H9 (cell line): Measurements from ENCODE around the gene OR10AG1. TPM values are rescaled to one million over a fixed set of nuclear protein-coding genes. Genes with fewer than 3 reads are reported as not detected.

ENCODE experiments used
- DNase-seq: peaks from one replicate; pipeline ENCODE4 v3.0.0-alpha.2; 2017
- H2AFZ ChIP-seq: one replicate; pipeline ENCODE4 v1.6.1; 2013; ENCODE audit warnings: mild to moderate bottlenecking, low read length, control low read depth, moderate library complexity
- H2AK5ac ChIP-seq: 2 replicates; pipeline ENCODE4 v1.6.1; 2013; ENCODE audit warnings: low read length, control low read depth, mixed read lengths; ENCODE audit not compliant: insufficient read length
- H2BK120ac ChIP-seq: one replicate; pipeline ENCODE4 v1.6.1; 2013; ENCODE audit warnings: low read depth, mild to moderate bottlenecking, low read length, control low read depth, inconsistent platforms; ENCODE audit not compliant: poor library complexity, severe bottlenecking
- H2BK12ac ChIP-seq: 2 replicates; pipeline ENCODE4 v1.6.1; 2013; ENCODE audit warnings: low read length, control low read depth, mixed read lengths, low read depth; ENCODE audit not compliant: insufficient read length
- H2BK15ac ChIP-seq: 2 replicates; pipeline ENCODE4 v1.6.1; 2013; ENCODE audit warnings: low read depth, low read length, control low read depth
- H2BK20ac ChIP-seq: one replicate; pipeline ENCODE4 v1.6.1; 2013; ENCODE audit warnings: low read depth, mild to moderate bottlenecking, low read length, control low read depth, inconsistent platforms; ENCODE audit not compliant: poor library complexity, severe bottlenecking
- H2BK5ac ChIP-seq: 2 replicates; pipeline ENCODE4 v1.6.1; 2013; ENCODE audit warnings: low read length, control low read depth, mixed read lengths; ENCODE audit not compliant: insufficient read length
- H3K14ac ChIP-seq: 2 replicates; pipeline ENCODE4 v1.6.1; 2013; ENCODE audit warnings: low read length, control low read depth; ENCODE audit not compliant: insufficient read depth
- H3K18ac ChIP-seq: 2 replicates; pipeline ENCODE4 v1.6.1; 2013; ENCODE audit warnings: low read depth, mild to moderate bottlenecking, mixed read lengths, low read length, control low read depth; ENCODE audit not compliant: insufficient read length
- H3K23ac ChIP-seq: 2 replicates; pipeline ENCODE4 v1.6.1; 2013; ENCODE audit warnings: low read length, control low read depth, mixed read lengths, low read depth; ENCODE audit not compliant: insufficient read length
- H3K23me2 ChIP-seq: 2 replicates; pipeline ENCODE4 v1.6.1; 2013; ENCODE audit warnings: low read depth, mild to moderate bottlenecking, mixed read lengths, low read length, control low read depth; ENCODE audit not compliant: insufficient read length, poor library complexity, severe bottlenecking
- H3K27ac ChIP-seq: 2 replicates; pipeline ENCODE4 v1.5.1; 2013; ENCODE audit warnings: low read length, control low read depth, mixed read lengths, low read depth; ENCODE audit not compliant: insufficient read length
- H3K27me3 ChIP-seq: 2 replicates; pipeline ENCODE4 v1.6.1; 2013; ENCODE audit warnings: low read length, control low read depth, inconsistent platforms; ENCODE audit not compliant: insufficient read depth
- H3K4ac ChIP-seq: 2 replicates; pipeline ENCODE4 v1.6.1; 2013; ENCODE audit warnings: low read depth, mild to moderate bottlenecking, control low read depth, inconsistent platforms, low read length, moderate library complexity
- H3K4me1 ChIP-seq: 2 replicates; pipeline ENCODE4 v1.6.1; 2013; ENCODE audit warnings: low read length, control low read depth, inconsistent platforms; ENCODE audit not compliant: insufficient read depth
- H3K4me2 ChIP-seq: 2 replicates; pipeline ENCODE4 v1.6.1; 2013; ENCODE audit warnings: low read length, control low read depth, mixed read lengths; ENCODE audit not compliant: insufficient read length, insufficient read depth
- H3K56ac ChIP-seq: 2 replicates; pipeline ENCODE4 v1.6.1; 2013; ENCODE audit warnings: low read depth, mild to moderate bottlenecking, mixed read lengths, low read length, control low read depth; ENCODE audit not compliant: insufficient read length
- H3K79me1 ChIP-seq: 2 replicates; pipeline ENCODE4 v1.6.1; 2013; ENCODE audit warnings: low read depth, mild to moderate bottlenecking, moderate library complexity, low read length, control low read depth, inconsistent platforms; ENCODE audit not compliant: insufficient read depth, poor library complexity, severe bottlenecking
- H3K79me2 ChIP-seq: 2 replicates; pipeline ENCODE4 v1.6.1; 2013; ENCODE audit warnings: low read length, control low read depth, inconsistent platforms; ENCODE audit not compliant: insufficient read depth
- H3K9ac ChIP-seq: 2 replicates; pipeline ENCODE4 v1.6.1; 2013; ENCODE audit warnings: low read length, control low read depth, mixed read lengths; ENCODE audit not compliant: insufficient read length; ENCODE audit errors: extremely low read depth
- H3K9me3 ChIP-seq: one replicate; pipeline ENCODE4 v1.6.1; 2013; ENCODE audit warnings: low read depth, low read length, inconsistent platforms; ENCODE audit not compliant: control insufficient read depth
- H3T11ph ChIP-seq: one replicate; pipeline ENCODE4 v1.6.1; 2013; ENCODE audit warnings: mild to moderate bottlenecking, low read length, control low read depth, inconsistent platforms
- H4K20me1 ChIP-seq: one replicate; pipeline ENCODE4 v1.6.1; 2013; ENCODE audit not compliant: control insufficient read depth, insufficient read length, insufficient read depth
- H4K5ac ChIP-seq: 2 replicates; pipeline ENCODE4 v1.6.1; 2013; ENCODE audit warnings: low read depth, mild to moderate bottlenecking, mixed read lengths, low read length, control low read depth; ENCODE audit not compliant: insufficient read length
- H4K8ac ChIP-seq: replicated peaks from 2 replicates; pipeline ENCODE4 v1.6.1; 2013; ENCODE audit warnings: low read length, control low read depth, mixed read lengths, low read depth; ENCODE audit not compliant: insufficient read length
- H4K91ac ChIP-seq: 2 replicates; pipeline ENCODE4 v1.6.1; 2013; ENCODE audit warnings: low read depth, mild to moderate bottlenecking, moderate library complexity, mixed read lengths, low read length, control low read depth; ENCODE audit not compliant: insufficient read length
- H3K27ac Mint-ChIP-seq, 3 experiments: 2 replicates in 2 of 3; 3 replicates in 1 of 3; pipeline ENCODE4 v1.8.0; 2020 to 2021; ENCODE audit warnings: mixed read lengths in 3 of 3, mild to moderate bottlenecking in 1 of 3, moderate library complexity in 1 of 3
- H3K27me3 Mint-ChIP-seq: 2 replicates; pipeline ENCODE4 v1.8.0; 2021; ENCODE audit warnings: low read depth, mild to moderate bottlenecking, moderate library complexity, mixed read lengths
- H3K36me3 Mint-ChIP-seq, 3 experiments: 2 replicates in 2 of 3; 3 replicates in 1 of 3; pipeline ENCODE4 v1.8.0; 2020 to 2021; ENCODE audit warnings: low read depth in 3 of 3, mixed read lengths in 3 of 3; ENCODE audit not compliant: insufficient read depth in 1 of 3
- H3K4me1 Mint-ChIP-seq, 2 experiments: 2 replicates each; pipeline ENCODE4 v1.8.0; 2020; ENCODE audit warnings: mixed read lengths in 2 of 2
- H3K4me3 Mint-ChIP-seq, 2 experiments: 2 replicates in 1 of 2; 3 replicates in 1 of 2; pipeline ENCODE4 v1.8.0; 2020 to 2021; ENCODE audit warnings: mild to moderate bottlenecking in 2 of 2, mixed read lengths in 2 of 2, moderate library complexity in 1 of 2
- H3K9me3 Mint-ChIP-seq, 2 experiments: 2 replicates in 1 of 2; 3 replicates in 1 of 2; pipeline ENCODE4 v1.8.0; 2020; ENCODE audit warnings: mild to moderate bottlenecking in 2 of 2, mixed read lengths in 2 of 2, moderate library complexity in 1 of 2
- whole genome bisulfite sequencing: extraction: QIAGEN DNeasy Blood & Tissue Kit; methylation state at CpG from one replicate; pipeline ENCODE4 v1.1.7; 2013; ENCODE audit warnings: missing lambda C conversion rate, low lambda C conversion rate, mixed read lengths; ENCODE audit not compliant: insufficient read length; ENCODE audit errors: extremely low coverage; 5-methylcytosine and 5-hydroxymethylcytosine counted together
- total RNA-seq: library from RNA; stranded (reverse); gene quantifications from 2 replicates; pipeline ENCODE4 v1.2.1, GENCODE V29; 2021
- TF ChIP-seq, protein P1 (sequence below): fragments of 200-600 bp; sonication (generic); conservative IDR thresholded peaks from 3 replicates; pipeline ENCODE4 v1.8.0; 2021; ENCODE audit warnings: antibody characterized with exemption, mild to moderate bottlenecking

Gene OR10AG1
- total RNA-seq, 1 experiment from 2014 or later: not detected

DNA sequence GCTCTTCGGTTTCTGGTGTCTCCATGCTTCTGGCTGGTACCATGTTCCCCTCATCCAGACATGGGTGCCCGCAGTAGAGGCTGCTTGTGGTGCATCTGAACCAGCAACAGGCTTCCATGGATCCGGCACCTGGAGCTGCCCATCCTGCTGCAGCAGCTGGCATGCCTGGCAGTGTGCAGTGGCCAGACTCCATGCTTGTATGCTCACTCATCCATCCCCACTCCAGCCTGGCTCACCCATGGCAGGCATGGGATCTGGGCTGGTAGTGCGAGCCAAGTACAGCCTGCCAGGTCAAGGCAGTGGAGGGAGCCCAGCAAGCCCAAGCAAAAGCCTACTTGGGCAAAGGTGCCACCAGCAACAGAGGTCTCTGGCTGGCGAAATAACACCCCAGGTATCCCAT lies 49.2 kb downstream of the OR10AG1 start:
- H3K27me3 ChIP-seq: no peaks in the 10 kb centered on the region
- H4K91ac ChIP-seq: no peak overlapping the region
- H3K27ac ChIP-seq: no peak overlapping the region
- H3K9ac ChIP-seq: no peak overlapping the region
- H2BK5ac ChIP-seq: no peak overlapping the region
- Mint-ChIP-seq H3K27ac (no peak overlapping the region), H3K36me3 (peaks cover 8 to 18% (median 10%) of the 10 kb centered on the region in 3 experiments), H3K9me3 (peaks cover 82 to 89% of the 10 kb centered on the region in 2 experiments), H3K27me3 (no peaks in the 10 kb centered on the region; the same call in 1 of the 2 replicates), H3K4me1 (no peaks in the 10 kb centered on the region), H3K4me3 (no peak overlapping the region)
- no peak overlapping the region for H2AFZ ChIP-seq
- TF ChIP-seq, protein P1, sequence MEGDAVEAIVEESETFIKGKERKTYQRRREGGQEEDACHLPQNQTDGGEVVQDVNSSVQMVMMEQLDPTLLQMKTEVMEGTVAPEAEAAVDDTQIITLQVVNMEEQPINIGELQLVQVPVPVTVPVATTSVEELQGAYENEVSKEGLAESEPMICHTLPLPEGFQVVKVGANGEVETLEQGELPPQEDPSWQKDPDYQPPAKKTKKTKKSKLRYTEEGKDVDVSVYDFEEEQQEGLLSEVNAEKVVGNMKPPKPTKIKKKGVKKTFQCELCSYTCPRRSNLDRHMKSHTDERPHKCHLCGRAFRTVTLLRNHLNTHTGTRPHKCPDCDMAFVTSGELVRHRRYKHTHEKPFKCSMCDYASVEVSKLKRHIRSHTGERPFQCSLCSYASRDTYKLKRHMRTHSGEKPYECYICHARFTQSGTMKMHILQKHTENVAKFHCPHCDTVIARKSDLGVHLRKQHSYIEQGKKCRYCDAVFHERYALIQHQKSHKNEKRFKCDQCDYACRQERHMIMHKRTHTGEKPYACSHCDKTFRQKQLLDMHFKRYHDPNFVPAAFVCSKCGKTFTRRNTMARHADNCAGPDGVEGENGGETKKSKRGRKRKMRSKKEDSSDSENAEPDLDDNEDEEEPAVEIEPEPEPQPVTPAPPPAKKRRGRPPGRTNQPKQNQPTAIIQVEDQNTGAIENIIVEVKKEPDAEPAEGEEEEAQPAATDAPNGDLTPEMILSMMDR: no peak
- H3K23me2 ChIP-seq: no peaks in the 10 kb centered on the region
- no peak overlapping the region for H2AK5ac ChIP-seq
- no peaks in the 10 kb centered on the region for H3K79me1 ChIP-seq
- no peak overlapping the region for H2BK12ac ChIP-seq
- H3T11ph ChIP-seq: no peak overlapping the region
- WGBS: no CpG with 5 or more reads among the region's 5 CpGs
- no peaks in the 10 kb centered on the region for H3K79me2 ChIP-seq
- no peak overlapping the region for H4K5ac ChIP-seq
- no peak overlapping the region for H3K4ac ChIP-seq
- H3K23ac ChIP-seq: no peak overlapping the region
- no peak overlapping the region for H2BK120ac ChIP-seq
- no peak for DNase-seq
- no peaks in the 10 kb centered on the region for H3K4me1 ChIP-seq
- H2BK20ac ChIP-seq: no peak overlapping the region
- no peaks in the 10 kb centered on the region for H4K20me1 ChIP-seq
- H3K18ac ChIP-seq: no peak overlapping the region
- no peak overlapping the region for H3K4me2 ChIP-seq
- no peak overlapping the region for H2BK15ac ChIP-seq
- no peak overlapping the region for H3K56ac ChIP-seq
- no peak overlapping the region for H3K14ac ChIP-seq
- peaks cover 40% of the 10 kb centered on the region for H3K9me3 ChIP-seq
- no peak overlapping the region for H4K8ac ChIP-seq

Other genes with a start within 250 kb of the OR10AG1 start
- not detected in 2 replicates for gene OR5D13, start 196.5 kb downstream of the OR10AG1 start, total RNA-seq
- not detected in 2 replicates for gene OR5D14, start 174.4 kb downstream of the OR10AG1 start, total RNA-seq
- gene OR5L1, start 158.6 kb downstream of the OR10AG1 start, total RNA-seq: not detected in 2 replicates
- not detected in 2 replicates for gene OR5D18, start 150.3 kb downstream of the OR10AG1 start, total RNA-seq
- gene OR5L2, start 142.7 kb downstream of the OR10AG1 start, total RNA-seq: not detected in 2 replicates
- not detected in 2 replicates for gene OR5D16, start 131.2 kb downstream of the OR10AG1 start, total RNA-seq
- gene TRIM51, start 86.6 kb downstream of the OR10AG1 start, total RNA-seq: not detected in 2 replicates
- not detected in 2 replicates for gene OR5W2, start 55.4 kb downstream of the OR10AG1 start, total RNA-seq
- gene OR5I1, start 33.5 kb downstream of the OR10AG1 start, total RNA-seq: not detected in 2 replicates
- not detected in 2 replicates for gene OR5F1, start 24.7 kb upstream of the OR10AG1 start, total RNA-seq
- not detected in 2 replicates for gene OR5AS1, start 57.7 kb upstream of the OR10AG1 start, total RNA-seq
- not detected in 2 replicates for gene OR8I2, start 123.4 kb upstream of the OR10AG1 start, total RNA-seq
- not detected in 2 replicates for gene OR8H2, start 133.7 kb upstream of the OR10AG1 start, total RNA-seq
- gene OR8H3, start 152.4 kb upstream of the OR10AG1 start, total RNA-seq: not detected in 2 replicates
- not detected in 2 replicates for gene OR8J3, start 170.3 kb upstream of the OR10AG1 start, total RNA-seq
- gene OR8K5, start 190.4 kb upstream of the OR10AG1 start, total RNA-seq: not detected in 2 replicates
- not detected in 2 replicates for gene OR5J2, start 206.7 kb upstream of the OR10AG1 start, total RNA-seq